GM18868 (cell line): Measurements from ENCODE around the gene KLHL2.

Experiments
- ATAC-seq: cut with Tn5 transposase; IDR thresholded peaks from one replicate; pipeline ENCODE4 v1.9.1; 2021; ENCODE audit warnings: mild to moderate bottlenecking, moderate library complexity; ENCODE audit not compliant: unreplicated experiment

Gene KLHL2

DNA sequence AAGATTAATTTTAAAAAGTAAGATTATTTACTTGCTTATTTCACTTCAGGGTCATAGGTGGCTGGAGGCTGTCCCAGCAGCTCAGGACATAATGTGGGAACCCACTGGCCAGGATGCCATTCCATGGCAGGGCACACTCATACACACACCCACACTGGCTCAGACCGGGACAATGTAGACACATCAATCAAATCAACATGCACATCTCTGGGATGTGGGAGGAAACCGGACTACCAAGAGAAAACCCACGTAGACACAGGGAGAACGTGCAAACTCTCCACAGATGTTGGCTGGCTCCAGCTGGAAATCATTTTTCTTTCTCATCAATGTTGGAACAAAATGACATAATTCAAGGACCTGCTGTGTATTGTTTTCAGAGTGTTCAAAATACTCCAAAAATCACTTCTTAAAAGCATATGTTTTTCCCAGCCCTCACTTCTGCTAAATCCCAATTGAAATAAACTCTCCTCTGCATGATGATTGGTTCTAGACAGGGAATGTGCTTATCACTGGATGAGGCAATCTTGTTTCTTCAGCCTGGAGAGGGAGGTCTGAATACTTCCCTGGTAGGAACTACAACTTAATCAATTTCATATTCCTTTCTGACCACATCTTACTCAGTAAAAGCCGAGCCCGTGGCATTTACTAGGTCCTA, 152.8 kb downstream of the KLHL2 start:
- ATAC-seq: no peak

DNA sequence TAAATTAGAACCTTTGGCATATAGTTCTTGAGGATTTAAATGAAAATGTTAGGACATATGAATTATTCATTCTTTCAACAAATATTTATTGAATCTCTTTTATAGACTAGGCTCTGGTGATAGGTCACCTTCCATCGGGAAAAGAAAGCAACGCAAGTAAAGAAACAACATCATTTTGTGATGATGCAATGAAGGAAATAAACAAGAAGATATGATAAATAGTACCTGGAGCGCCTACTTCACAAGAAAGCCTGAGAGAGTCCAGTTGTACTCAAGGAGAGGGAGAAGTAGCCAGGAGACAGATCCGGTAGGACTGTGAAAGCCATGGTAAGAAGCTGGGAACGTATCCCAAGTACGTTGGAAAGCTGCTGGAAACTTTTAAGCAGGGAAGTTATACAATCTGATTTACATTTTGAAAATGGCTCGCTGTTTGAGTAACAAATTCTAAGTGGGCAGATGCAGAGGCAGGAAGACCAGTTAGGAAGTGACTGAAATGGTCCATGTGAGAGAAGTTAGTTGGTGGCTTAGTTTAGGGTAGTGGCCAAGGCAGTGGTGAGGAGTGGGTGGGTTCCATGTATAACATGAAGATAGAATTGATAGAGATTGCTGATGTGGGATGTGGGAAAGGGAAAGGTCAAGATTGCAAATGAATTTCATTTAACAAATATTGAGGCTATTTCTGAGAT, 153.8 kb downstream of the KLHL2 start:
- ATAC-seq: no peak

DNA sequence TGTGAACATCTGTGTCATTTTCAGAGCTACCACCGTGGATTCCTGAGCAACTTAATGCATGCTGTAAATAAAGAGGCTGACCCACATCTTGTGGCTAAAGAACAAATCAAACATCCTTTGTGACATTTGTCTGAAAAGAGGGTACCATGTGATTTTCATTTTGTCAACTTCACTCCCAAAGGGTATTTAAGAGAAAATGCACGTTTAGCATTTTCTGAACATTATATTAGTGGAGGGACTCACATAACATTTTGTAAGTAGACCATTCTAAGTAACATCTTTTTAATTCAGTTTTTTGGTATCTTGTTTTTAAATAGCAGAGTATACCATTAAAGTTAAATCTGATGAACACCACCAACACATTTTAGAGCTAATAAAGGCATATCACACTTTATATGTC, 154.4 kb downstream of the KLHL2 start:
- no peak for ATAC-seq

DNA sequence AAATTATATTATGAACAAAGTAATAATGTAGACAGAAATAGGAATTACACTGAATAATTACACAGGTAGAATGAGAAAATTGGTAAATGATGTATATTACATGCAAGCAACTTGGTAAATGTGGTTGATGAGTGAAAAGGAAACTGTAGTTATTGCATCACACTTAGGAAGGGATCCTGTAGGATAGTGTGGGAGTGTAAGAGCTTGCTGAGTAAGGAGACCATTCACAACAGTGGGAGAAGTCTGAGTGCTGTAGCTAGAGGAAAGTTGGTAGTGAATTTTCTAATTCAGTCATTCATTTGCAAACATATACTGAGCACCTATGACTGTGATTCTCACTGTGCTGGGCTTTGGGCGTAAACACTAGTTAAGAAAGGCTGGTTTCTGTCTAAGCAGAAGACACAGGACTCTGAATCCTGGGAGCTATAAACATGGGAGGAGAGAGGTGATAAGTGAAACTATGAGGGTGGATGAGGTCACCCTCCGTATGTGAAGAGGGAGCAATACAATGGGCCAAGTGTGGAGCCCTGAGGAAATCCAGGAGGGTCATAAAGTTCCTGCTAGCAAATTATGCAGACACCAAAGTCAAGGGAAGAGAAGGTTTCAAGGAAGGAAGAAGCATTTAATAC, 157.2 kb downstream of the KLHL2 start:
- no peak for ATAC-seq

DNA sequence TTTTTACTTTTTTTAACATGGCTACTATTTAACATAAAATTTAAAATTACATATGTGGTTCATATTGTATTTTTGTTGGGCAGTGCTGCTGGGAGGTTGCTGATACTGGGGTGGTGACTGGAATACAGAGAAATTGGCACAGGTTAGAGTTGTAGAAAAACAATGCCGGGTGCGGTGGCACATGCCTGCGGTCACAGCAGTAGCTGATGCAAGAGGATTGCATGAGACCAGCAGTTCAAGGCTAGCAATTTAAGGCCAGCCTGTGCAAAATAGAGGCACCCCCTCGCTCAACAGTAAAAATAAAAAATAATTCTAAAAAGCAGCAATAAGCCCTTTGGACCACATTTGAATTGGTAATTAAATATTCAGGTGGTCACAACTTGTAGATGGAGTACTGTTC, 159.7 kb downstream of the KLHL2 start:
- ATAC-seq: no peak

DNA sequence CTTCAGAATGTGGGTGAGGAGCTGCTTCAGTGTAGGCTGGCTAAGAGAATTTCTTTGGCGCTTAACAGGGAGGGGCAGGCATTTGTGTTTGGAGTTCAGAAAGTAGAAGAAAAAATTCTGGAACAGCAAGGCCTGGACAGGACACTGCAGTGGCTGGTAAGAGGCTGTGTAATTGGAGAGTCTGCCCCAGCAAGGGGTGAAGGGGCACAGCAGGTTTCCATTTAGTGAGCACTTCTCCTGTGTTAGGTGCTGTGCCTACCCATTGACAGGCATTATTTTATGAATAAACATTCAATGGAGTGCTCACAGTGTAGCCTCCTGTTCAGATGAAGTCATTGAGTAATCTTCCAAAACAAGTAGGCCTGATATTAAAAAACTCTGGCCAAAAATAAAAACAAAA, 160.8 kb downstream of the KLHL2 start:
- ATAC-seq: no peak

DNA sequence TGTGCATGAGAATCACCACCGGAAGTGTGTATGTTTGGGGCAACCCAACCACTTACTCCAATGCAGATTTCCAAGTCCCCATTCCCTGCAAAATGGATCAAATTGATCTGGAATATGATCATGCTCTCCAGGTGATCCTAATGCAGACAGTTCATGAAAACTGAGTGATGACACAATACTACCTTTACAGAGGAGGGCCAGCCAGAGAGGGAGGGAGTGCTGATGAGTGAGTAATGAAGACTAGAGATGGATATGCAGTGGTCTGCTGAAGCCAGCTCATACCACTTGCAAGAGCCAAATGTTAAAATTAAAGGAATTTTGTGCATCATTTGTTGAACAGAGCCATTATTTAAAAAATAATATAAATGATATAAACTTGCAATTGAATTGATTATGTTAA, 161.2 kb downstream of the KLHL2 start:
- no peak for ATAC-seq

DNA sequence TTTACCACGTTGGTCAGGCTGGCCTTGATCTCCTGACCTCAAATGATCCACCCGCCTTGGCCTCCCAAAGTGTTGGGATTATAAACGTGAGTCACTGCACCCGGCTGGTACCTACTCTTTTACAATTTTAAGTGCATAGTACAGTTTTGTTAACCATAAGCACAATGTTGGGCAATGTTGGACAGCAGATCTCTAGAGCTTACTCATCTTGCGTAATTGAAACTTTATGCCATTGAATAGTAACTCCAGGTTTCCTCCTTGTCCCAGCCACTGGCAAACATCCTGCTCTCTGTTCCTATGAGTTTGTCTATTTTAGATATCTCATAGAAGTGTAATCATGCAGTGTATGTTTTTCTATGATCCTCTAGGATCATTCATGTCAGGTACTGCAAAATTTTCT, 162.2 kb downstream of the KLHL2 start:
- no peak for ATAC-seq

DNA sequence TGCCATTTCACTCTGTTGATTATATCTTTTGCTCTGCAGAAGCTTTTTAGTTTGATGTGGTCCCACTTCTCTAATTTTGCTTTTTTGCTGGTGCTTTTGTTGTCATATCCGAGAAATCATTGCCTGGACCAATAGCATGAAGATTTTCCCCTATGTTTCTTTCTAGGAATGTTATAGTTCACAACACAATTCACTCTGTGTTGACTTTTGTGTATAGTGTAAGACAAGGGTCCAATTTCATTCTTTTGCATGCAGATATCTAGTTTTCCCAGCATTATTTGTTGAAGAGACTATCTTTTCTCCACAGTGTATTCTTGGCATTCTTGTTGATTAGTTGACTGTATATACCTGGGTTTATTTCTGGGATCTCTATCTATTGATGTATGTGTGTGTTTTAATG, 163.2 kb downstream of the KLHL2 start:
- ATAC-seq: no peak
